GM12891 (cell line): Measurements from ENCODE around the gene EGLN1.

Source experiments
- PAX5 ChIP-seq: IDR thresholded peaks from 2 replicates; pipeline ENCODE4 v1.6.1; 2011; ENCODE audit warnings: low read length, moderate library complexity, mild to moderate bottlenecking; ENCODE audit not compliant: insufficient read depth, severe bottlenecking
- POLR2A ChIP-seq: IDR thresholded peaks from 2 replicates; pipeline ENCODE4 v1.6.1; 2011; ENCODE audit warnings: low read depth, low read length, control low read depth
- POLR2AphosphoS5 ChIP-seq: IDR thresholded peaks from 2 replicates; pipeline ENCODE4 v1.6.1; 2011; ENCODE audit warnings: low read depth, low read length, control low read depth
- POU2F2 ChIP-seq: IDR thresholded peaks from 2 replicates; pipeline ENCODE4 v1.6.1; 2011; ENCODE audit warnings: low read depth, mild to moderate bottlenecking, control low read depth, low read length, moderate library complexity
- SPI1 ChIP-seq: IDR thresholded peaks from 2 replicates; pipeline ENCODE4 v1.6.1; 2011; ENCODE audit warnings: low read depth, low read length, control low read depth
- TAF1 ChIP-seq: IDR thresholded peaks from 2 replicates; pipeline ENCODE4 v1.6.1; 2011; ENCODE audit warnings: low read depth, low read length, control low read depth

GRCh38 chr1:231347961-231348360 is 74.1 kb downstream of the EGLN1 start:
- no peak for TF ChIP-seq POLR2A
- no peak for TF ChIP-seq POLR2AphosphoS5
- TF ChIP-seq TAF1: no peak
- TF ChIP-seq PAX5: no peak
- TF ChIP-seq SPI1: no peak
- TF ChIP-seq POU2F2: no peak
